GM21447 (cell line): Measurements from ENCODE around the gene GARNL3.

Source experiments
- ATAC-seq: cut with Tn5 transposase; IDR thresholded peaks from one replicate; pipeline ENCODE4 v1.9.1; 2021; ENCODE audit not compliant: unreplicated experiment

Gene GARNL3

GRCh38 chr9:127346584-127346983 is 82.0 kb downstream of the GARNL3 start:
- no peak for ATAC-seq

GRCh38 chr9:127347831-127348776 is 83.5 kb downstream of the GARNL3 start:
- ATAC-seq: no peak

- no peak for ATAC-seq
These were observed 85.0 kb downstream of the GARNL3 start for GRCh38 chr9:127349483-127350113.

GRCh38 chr9:127351182-127352166 is 86.9 kb downstream of the GARNL3 start:
- no peak for ATAC-seq

GRCh38 chr9:127353882-127354281 is 89.3 kb downstream of the GARNL3 start:
- no peak for ATAC-seq

GRCh38 chr9:127356906-127357305 is 92.3 kb downstream of the GARNL3 start:
- no peak for ATAC-seq

GRCh38 chr9:127358023-127358535 is 93.5 kb downstream of the GARNL3 start:
- ATAC-seq: no peak

- ATAC-seq: no peak
These were observed 94.2 kb downstream of the GARNL3 start for GRCh38 chr9:127358770-127359169.

- ATAC-seq: no peak
These were observed 95.7 kb downstream of the GARNL3 start for GRCh38 chr9:127360250-127360649.

GRCh38 chr9:127360829-127361228 is 96.3 kb downstream of the GARNL3 start:
- ATAC-seq: no peak

- ATAC-seq: no peak
These were observed 97.0 kb downstream of the GARNL3 start for GRCh38 chr9:127361561-127361960.

- ATAC-seq: no peak
These were observed 98.3 kb downstream of the GARNL3 start for GRCh38 chr9:127362829-127363228.

- ATAC-seq: no peak
These were observed 100.9 kb downstream of the GARNL3 start for GRCh38 chr9:127365461-127365860.

- no peak for ATAC-seq
These were observed 102.0 kb downstream of the GARNL3 start for GRCh38 chr9:127366594-127366993.

- ATAC-seq: no peak
These were observed 104.4 kb downstream of the GARNL3 start for GRCh38 chr9:127368852-127369402.

GRCh38 chr9:127369428-127369827 is 104.9 kb downstream of the GARNL3 start:
- ATAC-seq: no peak

GRCh38 chr9:127370147-127370579 is 105.6 kb downstream of the GARNL3 start:
- no peak for ATAC-seq

GRCh38 chr9:127370672-127371648 is 106.4 kb downstream of the GARNL3 start:
- no peak for ATAC-seq

GRCh38 chr9:127380479-127380878 is 115.9 kb downstream of the GARNL3 start:
- no peak for ATAC-seq
